ENCODE data around the gene WNT4.

Gene WNT4

DNA sequence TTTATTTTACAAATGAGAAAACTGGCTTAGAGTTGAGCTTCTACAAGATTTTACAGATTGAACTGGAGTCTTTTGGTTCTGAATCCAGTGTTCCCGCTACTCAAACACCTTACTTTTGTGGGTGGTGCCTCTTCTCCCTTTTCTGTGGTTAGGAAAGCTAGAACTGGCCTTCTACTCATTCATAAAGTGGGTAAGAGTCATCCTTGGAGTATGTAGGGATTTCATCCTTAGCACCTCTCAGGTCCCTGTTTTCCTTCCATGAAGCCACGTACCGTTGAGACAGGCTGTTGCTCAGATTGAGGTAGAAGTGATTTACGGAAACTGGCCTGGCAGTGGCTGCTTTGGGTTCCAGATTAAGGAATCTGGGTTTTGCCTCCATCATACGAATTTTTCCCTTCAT is 35.8 kb downstream of the WNT4 start:
- DNase-seq: no peak

DNA sequence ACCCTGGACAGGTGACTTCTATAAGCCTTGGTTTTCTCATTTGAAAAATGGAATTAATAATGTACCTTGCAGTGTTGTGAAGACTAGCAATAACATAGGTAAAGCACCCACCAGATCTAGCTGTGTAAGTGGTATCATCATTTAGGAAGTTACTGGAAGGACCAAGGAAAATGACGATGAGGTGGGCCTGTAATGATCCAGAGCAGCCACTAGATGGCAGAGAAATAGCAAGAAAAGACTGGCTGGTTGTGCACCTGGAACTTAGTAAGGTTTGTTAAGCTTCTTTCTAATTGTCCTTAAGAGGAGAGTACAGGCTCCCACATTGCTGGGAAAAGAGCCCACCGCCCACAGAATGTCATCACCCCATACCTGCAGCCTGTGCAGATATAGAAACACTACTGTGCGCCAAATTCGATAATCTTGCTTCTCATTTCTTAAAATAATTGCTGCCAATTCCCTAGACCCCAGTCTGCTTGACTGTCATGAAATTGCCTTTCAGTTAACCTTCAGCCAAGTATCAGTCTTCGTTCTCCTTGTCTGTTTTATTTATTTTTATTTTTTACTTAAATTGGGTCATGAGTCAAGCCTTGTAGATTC is 37.2 kb downstream of the WNT4 start:
- peak; percentile 47 to 64 for DNase-seq

DNA sequence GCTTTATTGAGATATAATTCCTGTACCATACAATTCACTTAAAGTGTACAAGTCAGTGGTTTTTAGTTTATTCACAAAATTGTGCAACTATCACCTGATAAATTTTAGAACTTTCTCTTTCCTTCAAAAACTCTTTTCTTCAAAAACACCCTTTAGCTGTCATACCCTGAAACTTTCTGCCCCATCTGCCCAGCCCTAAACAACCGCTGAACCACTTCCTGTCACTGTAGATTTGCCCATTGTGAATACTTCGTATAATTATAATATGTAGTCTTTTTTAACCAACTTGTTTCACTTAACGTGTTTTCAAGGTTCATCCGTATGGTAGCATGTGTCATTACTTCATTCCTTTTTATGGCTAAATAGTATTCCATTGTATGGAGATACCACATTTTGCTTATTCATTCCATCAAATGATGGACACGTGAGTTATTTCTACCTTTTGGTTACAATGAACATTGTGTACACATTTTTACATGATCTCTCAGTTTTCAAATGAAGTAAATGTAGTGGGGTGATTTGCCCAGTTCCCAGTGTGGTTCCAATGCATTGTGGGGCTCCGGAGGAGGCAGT is 37.9 kb downstream of the WNT4 start:
- peak; percentile 36 to 70 for DNase-seq

- DNase-seq: no peak
Observed at GRCh38 chr1:22104094-22104493, 38.8 kb downstream of the WNT4 start.

GRCh38 chr1:22102746-22103145 is 40.2 kb downstream of the WNT4 start:
- DNase-seq: no peak

GRCh38 chr1:22101995-22102394 is 40.9 kb downstream of the WNT4 start:
- no peak for DNase-seq

DNA sequence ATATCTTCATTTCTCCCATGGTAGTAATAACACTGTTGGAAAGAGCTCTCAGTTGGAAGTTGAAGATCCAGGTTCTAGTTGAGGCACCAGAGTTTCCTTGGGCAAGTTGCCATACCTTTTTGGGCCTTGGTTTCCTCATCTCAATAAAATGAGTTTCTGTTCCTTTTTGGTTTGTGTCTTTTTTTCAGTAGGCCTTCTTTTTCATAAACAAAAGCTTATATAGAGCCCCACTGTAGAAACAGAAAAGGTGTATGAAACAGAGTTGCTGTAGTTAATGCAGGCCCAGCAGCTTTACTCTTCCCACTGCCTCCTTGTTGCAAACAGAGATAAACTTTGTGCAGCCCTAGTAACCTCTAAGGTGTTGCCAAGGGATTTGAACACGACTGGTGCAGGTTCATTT is 41.7 kb downstream of the WNT4 start:
- no peak for DNase-seq

DNA sequence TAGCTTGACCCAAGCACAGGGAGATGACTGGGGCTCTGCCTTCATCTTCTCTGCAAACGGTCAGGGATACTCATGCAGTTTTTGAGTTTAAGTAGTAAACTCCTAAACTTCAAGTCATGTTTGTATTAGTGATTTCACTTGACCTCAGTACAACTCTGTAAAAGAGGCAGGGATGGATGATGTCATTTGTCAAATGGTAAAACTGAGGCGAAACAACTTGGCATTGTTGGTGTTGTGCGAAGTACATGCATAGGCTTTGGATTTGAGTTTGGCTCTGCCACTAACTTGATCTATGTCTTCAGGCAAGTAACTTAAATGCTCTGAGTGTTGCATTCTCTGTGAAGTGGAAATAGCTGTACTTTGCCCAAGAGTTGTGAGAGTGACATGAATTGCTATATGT is 42.7 kb downstream of the WNT4 start:
- DNase-seq: no peak

GRCh38 chr1:22098752-22099151 is 44.1 kb downstream of the WNT4 start:
- DNase-seq: no peak

DNA sequence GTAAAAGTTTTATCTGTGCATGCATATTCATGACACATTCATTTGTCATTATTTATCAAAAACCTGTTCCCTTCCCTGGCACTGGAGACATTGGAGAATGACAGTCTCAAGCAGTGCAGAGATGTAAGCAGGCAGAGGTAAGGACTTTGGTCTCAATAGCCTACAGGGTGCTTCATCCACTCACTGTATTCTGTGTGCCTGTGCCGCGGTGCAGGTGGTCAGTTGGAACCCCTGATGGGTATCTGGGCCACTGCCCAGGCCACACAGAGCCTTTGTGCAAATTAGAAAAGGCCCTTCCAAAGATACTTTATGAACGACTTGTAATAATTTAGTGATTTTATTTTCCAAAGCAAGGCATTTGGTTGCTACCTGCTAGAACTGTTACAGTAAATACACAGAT is 46.4 kb downstream of the WNT4 start:
- DNase-seq: no peak

DNA sequence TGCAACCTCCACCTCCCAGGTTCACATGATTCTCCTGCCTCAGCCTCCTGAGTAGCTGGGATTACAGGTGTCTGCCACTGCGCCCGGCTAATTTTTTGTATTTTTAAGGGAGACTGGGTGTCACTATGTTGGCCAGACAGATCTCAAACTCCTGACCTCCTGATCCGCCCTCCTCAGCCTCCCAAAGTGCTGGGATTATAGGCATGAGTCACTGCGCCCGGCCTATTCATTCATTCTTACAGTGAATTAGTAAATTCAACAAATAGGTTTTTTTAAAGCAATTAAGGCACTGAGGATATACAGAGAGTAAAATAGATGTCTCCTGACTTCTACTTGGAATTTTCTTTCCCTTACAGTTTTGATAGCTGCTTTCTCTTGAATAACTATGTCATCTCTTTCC is 46.9 kb downstream of the WNT4 start:
- no peak for DNase-seq

DNA sequence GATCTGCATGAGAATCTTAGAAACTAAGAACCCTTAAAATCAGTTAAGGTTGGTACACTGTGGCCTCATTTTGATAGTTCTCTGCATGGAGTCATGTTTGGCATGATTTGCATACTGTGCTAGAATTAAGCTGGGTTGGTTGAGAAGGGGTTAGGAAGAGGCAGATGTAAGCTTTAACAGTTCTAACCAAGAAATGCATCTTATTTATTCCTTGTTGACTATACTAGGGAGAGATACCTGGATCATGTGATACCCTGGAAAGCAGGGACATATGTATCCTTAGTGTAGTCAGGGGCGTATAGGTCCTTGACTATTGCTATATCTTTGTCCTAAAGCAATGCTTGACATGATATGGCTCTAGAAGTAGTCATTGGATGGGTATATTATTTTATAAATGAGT is 49.4 kb downstream of the WNT4 start:
- no peak for DNase-seq

DNA sequence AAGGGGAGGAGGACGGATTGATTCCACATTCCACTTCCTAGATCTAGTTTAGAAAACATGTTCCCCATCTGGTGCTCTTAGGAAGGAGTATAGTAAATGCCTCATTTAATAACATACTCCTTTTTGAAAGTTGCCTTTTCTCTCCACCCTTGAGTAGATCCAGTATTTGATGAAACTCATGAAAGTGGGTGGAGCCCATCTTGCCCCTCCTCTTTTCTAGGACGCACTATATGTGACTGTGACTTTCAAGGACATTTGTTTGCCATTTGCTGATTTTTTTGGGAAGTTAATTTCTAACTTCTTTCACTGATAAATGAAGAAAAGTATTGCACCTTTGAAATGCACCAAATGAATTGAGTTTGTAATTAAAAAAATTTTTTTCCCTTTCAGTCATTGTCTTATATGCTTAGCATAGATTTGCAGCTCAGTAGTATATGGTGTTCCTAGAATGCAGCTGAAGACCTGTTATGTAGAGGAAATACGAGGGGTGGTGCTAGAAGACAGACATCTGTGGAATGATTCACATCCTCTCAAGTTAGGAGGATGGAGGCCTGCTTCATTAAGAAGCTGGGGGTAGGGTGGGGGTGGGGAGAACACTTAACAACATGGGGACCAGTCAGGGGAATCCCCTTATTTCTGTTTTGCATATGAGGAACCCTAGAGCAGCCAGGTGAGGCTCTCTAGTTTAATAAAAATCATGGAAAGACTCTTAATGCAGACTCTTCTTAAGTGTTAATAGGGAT is 50.7 kb downstream of the WNT4 start:
- DNase-seq: peak; percentile 44 to 57

DNA sequence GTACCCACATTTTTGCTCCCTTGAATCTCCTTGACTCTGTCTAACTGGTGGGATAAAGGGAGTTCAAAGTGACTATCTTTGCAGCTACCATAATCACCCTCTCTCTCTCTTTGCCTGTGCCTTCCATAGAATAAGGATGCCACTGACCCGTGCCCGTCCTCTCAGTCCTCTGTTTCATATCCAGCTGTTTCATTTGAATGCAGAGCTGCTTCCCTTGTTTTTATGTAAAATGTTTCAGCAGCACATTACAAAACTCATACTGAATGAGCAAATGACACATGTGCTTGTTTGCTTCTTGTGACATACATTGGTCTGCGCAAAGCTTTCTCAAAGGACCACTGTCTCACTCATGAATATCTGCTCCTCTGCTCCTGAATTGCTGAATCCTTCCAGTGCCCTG is 52.0 kb downstream of the WNT4 start:
- no peak for DNase-seq

- peak in 1 of 2 donors; percentile 23 for DNase-seq
Observed at GRCh38 chr1:22089787-22090186, 53.1 kb downstream of the WNT4 start.

GRCh38 chr1:22089134-22089571 is 53.7 kb downstream of the WNT4 start:
- no peak for DNase-seq

GRCh38 chr1:22088331-22088730 is 54.6 kb downstream of the WNT4 start:
- no peak for DNase-seq

- no peak for DNase-seq
Observed at GRCh38 chr1:22080191-22080590, 62.7 kb downstream of the WNT4 start.

- DNase-seq: no peak
Observed at GRCh38 chr1:22078133-22078532, 64.8 kb downstream of the WNT4 start.

GRCh38 chr1:22077728-22078127 is 65.2 kb downstream of the WNT4 start:
- DNase-seq: no peak

- no peak for DNase-seq
Observed at GRCh38 chr1:22076346-22076745, 66.6 kb downstream of the WNT4 start.

DNA sequence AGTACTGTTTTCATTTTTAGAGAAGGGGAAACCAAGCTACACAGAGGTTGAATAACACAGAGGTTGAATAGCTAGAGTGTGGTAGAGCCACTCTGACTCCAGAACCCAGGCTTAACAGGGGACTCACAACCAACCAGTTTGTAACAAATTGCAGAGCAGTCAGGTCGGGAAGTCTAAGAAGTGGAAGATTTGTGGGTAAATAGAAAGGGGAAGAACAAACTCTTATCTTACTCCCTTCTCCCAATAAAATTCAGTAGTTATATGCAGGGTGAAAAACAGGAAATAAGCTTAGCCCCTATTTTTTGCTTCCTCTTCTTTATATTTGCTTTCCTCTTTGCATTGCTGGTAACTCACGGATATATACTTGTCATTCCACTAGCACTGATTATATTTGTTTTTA is 67.2 kb downstream of the WNT4 start:
- no peak for DNase-seq

DNA sequence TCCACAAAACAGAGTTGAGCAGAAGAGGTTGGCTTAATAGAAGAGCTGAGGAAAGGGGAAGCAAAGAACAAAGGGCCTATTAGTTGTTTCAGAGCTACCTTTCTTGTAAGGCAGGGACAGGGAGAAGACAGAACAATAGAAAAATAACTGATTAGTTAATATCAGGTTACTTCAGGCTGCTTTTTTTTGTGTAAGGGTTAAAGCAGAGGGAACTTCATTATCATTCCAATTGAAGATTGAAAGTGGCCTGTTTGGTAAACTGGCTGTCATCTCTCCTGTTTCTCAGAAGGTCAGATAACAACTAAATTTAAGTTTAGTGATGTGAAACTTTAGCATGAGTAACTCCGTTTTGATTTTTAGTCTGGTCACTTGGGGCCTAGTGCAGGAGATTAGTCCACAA is 68.1 kb downstream of the WNT4 start:
- no peak for DNase-seq

- no peak for DNase-seq
Observed at GRCh38 chr1:22071511-22071910, 71.4 kb downstream of the WNT4 start.
